NCI-H146 (cell line): ENCODE data around the gene CKMT1A.

Source experiments
- DNase-seq: peaks from one replicate; lab custom pipeline; 2025; lab: John Stamatoyannopoulos, UW

CKMT1A gene

GRCh38 chr15:43748376-43748775 is 54.7 kb downstream of the CKMT1A start:
- no peak for DNase-seq
